HEK293T (cell line): ENCODE measurements around the gene EBF3.

Experiments
- ELF4 ChIP-seq: fragments of 450-650 bp; IDR thresholded peaks from 2 replicates; pipeline ENCODE4 v1.6.1; 2017; ENCODE audit warnings: antibody characterized with exemption
- HDGF ChIP-seq: fragments of 450-650 bp; IDR thresholded peaks from 2 replicates; pipeline ENCODE4 v1.6.1; 2017; ENCODE audit warnings: antibody characterized with exemption, borderline replicate concordance

DNA sequence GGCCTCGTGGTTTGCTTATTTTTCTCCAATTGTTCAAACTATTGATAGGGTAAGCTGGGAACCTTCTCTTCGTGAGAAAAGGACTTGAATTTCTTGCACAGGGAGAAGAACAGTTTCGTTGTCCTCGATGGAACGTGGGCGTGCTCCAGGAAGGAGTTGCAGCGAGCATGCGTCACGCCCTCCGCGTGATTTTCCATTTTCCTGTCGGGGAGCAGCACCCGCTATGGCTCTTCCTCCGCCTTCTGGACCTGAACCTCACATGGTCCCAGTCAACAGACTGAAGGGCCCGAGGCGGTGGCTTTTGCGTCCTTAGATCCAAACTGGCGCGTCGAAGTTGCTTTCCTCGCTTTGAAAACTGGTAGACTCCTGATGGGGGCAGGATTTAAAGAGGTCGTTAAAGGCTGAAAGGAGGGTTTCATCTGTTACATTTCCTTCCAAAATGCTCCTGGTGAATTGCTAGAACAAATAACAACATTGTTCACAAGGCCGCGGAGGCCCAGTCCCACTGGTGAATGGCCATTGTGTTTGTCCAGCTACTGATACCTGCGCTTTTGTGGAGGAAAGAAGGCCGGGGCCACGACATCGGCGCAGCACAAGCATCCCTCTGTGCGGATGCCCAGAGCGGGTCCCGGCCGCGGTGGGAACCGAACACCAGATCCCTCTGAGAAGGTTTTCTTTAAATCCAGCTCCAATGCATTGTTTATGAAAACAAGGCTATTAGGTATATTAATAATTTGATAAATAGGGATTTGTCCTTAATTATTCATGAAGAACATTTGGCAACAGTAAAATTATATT, 75.9 kb downstream of the EBF3 start:
- TF ChIP-seq ELF4 (no peak), HDGF (no peak)
